Caco-2 (cell line): Measurements from ENCODE around the gene TXNDC12. TPM values are rescaled to one million over a fixed set of nuclear protein-coding genes. Genes with fewer than 3 reads are reported as not detected.
A peak's percentile ranks its signal among the peaks of the same experiment; 100 is the strongest.

Source experiments
- BruUV-seq: library from RNA; stranded (reverse); fragments of 400-500 nt; replicated peaks from 2 replicates; lab custom pipeline; 2021; lab: Mats Ljungman, UMichigan
- CTCF ChIA-PET: fragments of 300-600 bp; sonication (Branson Sonifier 250); formaldehyde crosslinking; loops from one replicate; lab custom pipeline; 2022; ENCODE audit warnings: antibody characterized with exemption; lab: Charles Lee
- POLR2A ChIA-PET: fragments of 300-600 bp; sonication (Branson Sonifier 250); formaldehyde crosslinking; loops from one replicate; lab custom pipeline; 2022; ENCODE audit warnings: antibody characterized with exemption; lab: Charles Lee
- DNase-seq, 2 experiments: peaks; one replicate each; pipeline versions ENCODE4 v3.0.0 to v3.0.0-alpha.2; 2020 to 2022
- H3K27me3 ChIP-seq: replicated peaks from 2 replicates; pipeline ENCODE4 v1.6.0; 2011; ENCODE audit warnings: low read length; ENCODE audit not compliant: control insufficient read depth, insufficient read depth
- H3K36me3 ChIP-seq: 2 replicates; pipeline ENCODE4 v1.5.1; 2011; ENCODE audit warnings: low read length; ENCODE audit not compliant: control insufficient read depth, insufficient read depth
- H3K4me1 ChIP-seq: fragments of 250-450 bp; sonication (Bioruptor Pico); 2 replicates; pipeline ENCODE4 v1.5.1; 2020; ENCODE audit warnings: mild to moderate bottlenecking
- H3K4me3 ChIP-seq: 2 replicates; pipeline ENCODE4 v1.5.1; 2011; ENCODE audit warnings: low read depth, mild to moderate bottlenecking, control low read depth, low read length
- H3K9me3 ChIP-seq: fragments of 250-450 bp; sonication (Bioruptor Pico); 2 replicates; pipeline ENCODE4 v1.5.1; 2020; ENCODE audit warnings: mild to moderate bottlenecking, moderate library complexity
- H3K27ac Mint-ChIP-seq: one replicate; pipeline ENCODE4 v1.8.0; 2022; ENCODE audit warnings: mixed read lengths; ENCODE audit not compliant: unreplicated experiment
- H3K27me3 Mint-ChIP-seq: one replicate; pipeline ENCODE4 v1.8.0; 2022; ENCODE audit warnings: mixed read lengths; ENCODE audit not compliant: insufficient read depth, unreplicated experiment
- H3K36me3 Mint-ChIP-seq: one replicate; pipeline ENCODE4 v1.8.0; 2022; ENCODE audit warnings: mild to moderate bottlenecking, mixed read lengths; ENCODE audit not compliant: insufficient read depth, unreplicated experiment
- H3K4me1 Mint-ChIP-seq: one replicate; pipeline ENCODE4 v1.8.0; 2022; ENCODE audit warnings: low read depth, mixed read lengths; ENCODE audit not compliant: unreplicated experiment
- H3K4me3 Mint-ChIP-seq: one replicate; pipeline ENCODE4 v1.8.0; 2022; ENCODE audit warnings: mild to moderate bottlenecking, moderate library complexity, mixed read lengths; ENCODE audit not compliant: unreplicated experiment
- H3K9me3 Mint-ChIP-seq: one replicate; pipeline ENCODE4 v1.8.0; 2022; ENCODE audit warnings: mixed read lengths; ENCODE audit not compliant: unreplicated experiment
- CTCF ChIP-seq, 2 experiments: fragments of 200-600 bp in 1 of 2; IDR thresholded peaks; 1 replicate in 1 of 2; 2 replicates in 1 of 2; pipeline versions ENCODE4 v1.5.1 to v1.8.0; 2011 to 2022; ENCODE audit warnings: antibody characterized with exemption in 1 of 2, control low read depth in 1 of 2, inconsistent platforms in 1 of 2, low read depth in 1 of 2, low read length in 1 of 2, mild to moderate bottlenecking in 1 of 2, moderate library complexity in 1 of 2; ENCODE audit not compliant: insufficient read depth in 1 of 2, severe bottlenecking in 1 of 2, unreplicated experiment in 1 of 2
- intact Hi-C: fragments of 100-400 bp; cut with micrococcal nuclease; formaldehyde crosslinking; loops from one replicate; pipeline ENCODE4 v1.10.0; 2022; ENCODE audit not compliant: unreplicated experiment
- total RNA-seq: library from RNA; stranded (reverse); gene quantifications from 2 replicates; pipeline ENCODE4 v1.2.3, GENCODE V29; 2022

Gene TXNDC12
- total RNA-seq, 1 experiment from 2014 or later, result 61.1 TPM

- no peaks in the 10 kb centered on the region for H3K36me3 ChIP-seq
- ChIA-PET POLR2A (no interaction called here), CTCF (no interaction called here)
- Mint-ChIP-seq H3K4me1 (no peaks in the 10 kb centered on the region), H3K9me3 (no peaks in the 10 kb centered on the region), H3K36me3 (no peaks in the 10 kb centered on the region), H3K27me3 (no peaks in the 10 kb centered on the region), H3K27ac (no peak overlapping the region), H3K4me3 (no peak overlapping the region)
- H3K27me3 ChIP-seq, result no peaks in the 10 kb centered on the region
- intact Hi-C loops, result loop anchor here (5.0 kb wide), 1 partner anchor 191 kb away; no protein-coding TSS in a partner anchor
- H3K9me3 ChIP-seq, result no peaks in the 10 kb centered on the region
- DNase-seq, result no peak
- no peaks in the 10 kb centered on the region for H3K4me1 ChIP-seq
- no TSS peak for BruUV-seq
- no peak for TF ChIP-seq CTCF (IDR thresholded peaks at IDR 0.05; ENCODE audit: insufficient read depth in 1 of 2, low read depth in 1 of 2, low read length in 1 of 2, severe bottlenecking in 1 of 2, unreplicated experiment in 1 of 2)
- H3K4me3 ChIP-seq, result no peak overlapping the region
These were observed 57.0 kb downstream of the TXNDC12 start for GRCh38 chr1:51997974-51998382.

- intact Hi-C loops, result no loop called here
- Mint-ChIP-seq H3K4me3 (peak within 1 kb of the TSS; percentile 65), H3K36me3 (no peaks in the 10 kb centered on the region), H3K4me1 (peaks cover 16% of the 10 kb centered on the region), H3K9me3 (no peaks in the 10 kb centered on the region), H3K27me3 (no peaks in the 10 kb centered on the region), H3K27ac (peak within 1 kb of the TSS; percentile 26)
- TF ChIP-seq CTCF (IDR thresholded peaks at IDR 0.05; ENCODE audit: insufficient read depth in 1 of 2, low read depth in 1 of 2, low read length in 1 of 2, severe bottlenecking in 1 of 2, unreplicated experiment in 1 of 2), result no peak
- Histone ChIP-seq H3K4me3 (peak within 1 kb of the TSS; percentile 59), H3K27me3 (no peaks in the 10 kb centered on the region), H3K36me3 (no peaks in the 10 kb centered on the region), H3K4me1 (no peaks in the 10 kb centered on the region), H3K9me3 (no peaks in the 10 kb centered on the region)
- no TSS peak for BruUV-seq
- DNase-seq, result peak; percentile 85 to 90
- POLR2A ChIA-PET, result no interaction called here
- CTCF ChIA-PET, result no interaction called here
These were observed 64.5 kb downstream of the TXNDC12 start, which contains the start of gene RAB3B for GRCh38 chr1:51990478-51990965. Gene RAB3B, minus strand, starts transcription at chr1:51990700. Its CDS starts 13,583 bp downstream, at chr1:51977117.

GRCh38 chr1:51989582-51990477 lies 65.2 kb downstream of the TXNDC12 start:
- H3K27ac Mint-ChIP-seq, result no peak overlapping the region
- POLR2A ChIA-PET, result no interaction called here

More at GRCh38 chr1:51989582-51990477, 65.2 kb downstream of the TXNDC12 start:
- H3K36me3 Mint-ChIP-seq, result no peaks in the 10 kb centered on the region
- peaks cover 16% of the 10 kb centered on the region for H3K4me1 Mint-ChIP-seq
- Histone ChIP-seq H3K27me3 (no peaks in the 10 kb centered on the region), H3K36me3 (no peaks in the 10 kb centered on the region), H3K4me3 (peak overlapping the region; percentile 59), H3K4me1 (no peaks in the 10 kb centered on the region), H3K9me3 (no peaks in the 10 kb centered on the region)
- BruUV-seq, result no TSS peak
- H3K9me3 Mint-ChIP-seq, result no peaks in the 10 kb centered on the region
- intact Hi-C loops, result no loop called here
- DNase-seq, result no peak
- no peak for TF ChIP-seq CTCF (IDR thresholded peaks at IDR 0.05; ENCODE audit: insufficient read depth in 1 of 2, low read depth in 1 of 2, low read length in 1 of 2, severe bottlenecking in 1 of 2, unreplicated experiment in 1 of 2)
- H3K27me3 Mint-ChIP-seq, result no peaks in the 10 kb centered on the region
- peak overlapping the region; percentile 65 for H3K4me3 Mint-ChIP-seq
- CTCF ChIA-PET, result interaction anchor here (0.6 kb wide), 1 partner anchor 82 kb away, joined by 4 read pairs; no protein-coding TSS in a partner anchor
